Fibroblast of skin of right quadriceps (primary cell): ENCODE measurements around the gene GPC2.
"Not testable (repeated sequence)": the region's sequence is repeated elsewhere in the genome, so short reads cannot be mapped to it uniquely, and the experiment has no call there.

ENCODE experiments used
- DNase-seq: peaks from one replicate; pipeline ENCODE4 v3.0.0-alpha.2; 2013

GPC2 gene

GRCh38 chr7:100200693-100201092 is 23.5 kb upstream of the GPC2 start:
- DNase-seq, result no peak

GRCh38 chr7:100198266-100198665 is 21.1 kb upstream of the GPC2 start:
- DNase-seq, result no peak

GRCh38 chr7:100195901-100196322 is 18.7 kb upstream of the GPC2 start:
- not testable (repeated sequence) for DNase-seq

GRCh38 chr7:100195222-100195621 is 18.0 kb upstream of the GPC2 start:
- DNase-seq, result no peak

GRCh38 chr7:100192969-100193368 is 15.8 kb upstream of the GPC2 start:
- no peak for DNase-seq

- not testable (repeated sequence) for DNase-seq
Observed at GRCh38 chr7:100192281-100192862, 15.2 kb upstream of the GPC2 start.

GRCh38 chr7:100191775-100192174 is 14.6 kb upstream of the GPC2 start:
- DNase-seq, result peak; percentile 55

- peak; percentile 65 for DNase-seq
Observed at GRCh38 chr7:100190048-100190711, 13.0 kb upstream of the GPC2 start.

GRCh38 chr7:100189061-100189460 is 11.9 kb upstream of the GPC2 start:
- no peak for DNase-seq

- DNase-seq, result no peak
Observed at GRCh38 chr7:100185726-100186125, 8.5 kb upstream of the GPC2 start.

- not testable (repeated sequence) for DNase-seq
Observed at GRCh38 chr7:100183090-100183489, 5.9 kb upstream of the GPC2 start.

- not testable (repeated sequence) for DNase-seq
Observed at GRCh38 chr7:100182616-100183015, 5.4 kb upstream of the GPC2 start.

GRCh38 chr7:100180084-100180483 is 2.9 kb upstream of the GPC2 start:
- not testable (repeated sequence) for DNase-seq

- no peak for DNase-seq
Observed at GRCh38 chr7:100176096-100177044, 811 bp downstream of the GPC2 start.

- DNase-seq, result no peak
Observed at GRCh38 chr7:100175296-100175935, 1.8 kb downstream of the GPC2 start.

- no peak for DNase-seq
Observed at GRCh38 chr7:100174582-100174981, 2.6 kb downstream of the GPC2 start.

GRCh38 chr7:100173806-100174495 is 3.2 kb downstream of the GPC2 start:
- no peak for DNase-seq

GRCh38 chr7:100171840-100172239 is 5.3 kb downstream of the GPC2 start:
- no peak for DNase-seq

- DNase-seq, result no peak
Observed at GRCh38 chr7:100171087-100171681, 6.0 kb downstream of the GPC2 start.

GRCh38 chr7:100170101-100170897 is 6.9 kb downstream of the GPC2 start:
- no peak for DNase-seq
